ENCODE data around the gene GPS2.
A peak's percentile ranks its signal among the peaks of the same experiment; 100 is the strongest.

The GPS2 gene

DNA sequence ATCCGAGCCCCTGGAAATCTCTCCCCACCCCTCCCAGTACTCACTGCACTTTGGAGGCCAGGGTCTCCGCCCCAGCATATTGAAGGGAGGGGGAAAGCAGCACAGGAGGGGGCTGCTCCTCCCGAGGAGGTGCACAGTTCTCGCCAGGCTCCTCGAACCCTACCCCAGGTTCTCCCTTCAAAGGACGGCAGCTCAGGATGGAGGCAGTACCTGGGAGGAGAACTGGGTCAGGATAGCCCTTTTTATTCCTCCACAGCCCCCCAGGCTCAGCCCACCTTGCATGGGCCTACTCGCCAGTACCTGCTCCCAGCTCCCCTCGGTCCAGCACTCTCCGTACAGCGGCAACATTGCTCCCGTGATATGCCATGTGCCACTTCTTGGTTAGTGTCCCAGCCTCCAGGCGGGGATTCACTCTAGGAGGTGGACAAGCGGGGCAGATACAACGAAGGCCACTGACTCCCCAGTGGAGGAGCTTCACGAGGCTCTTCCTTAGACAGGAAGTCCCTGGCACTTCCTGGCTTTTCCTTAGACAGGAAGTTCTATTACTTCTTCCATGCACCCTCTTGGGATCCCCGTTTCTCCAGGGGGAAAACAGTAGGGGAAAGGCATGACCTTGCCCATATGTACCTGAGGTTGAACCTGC is 2.1 kb upstream of the GPS2 start:
- DNase-seq (ENCODE audit: low read depth in 3 of 3), result no peak

- no peak for DNase-seq (ENCODE audit: low read depth in 3 of 3)
Observed at GRCh38 chr17:7315570-7316235, 543 bp upstream of the GPS2 start.

DNA sequence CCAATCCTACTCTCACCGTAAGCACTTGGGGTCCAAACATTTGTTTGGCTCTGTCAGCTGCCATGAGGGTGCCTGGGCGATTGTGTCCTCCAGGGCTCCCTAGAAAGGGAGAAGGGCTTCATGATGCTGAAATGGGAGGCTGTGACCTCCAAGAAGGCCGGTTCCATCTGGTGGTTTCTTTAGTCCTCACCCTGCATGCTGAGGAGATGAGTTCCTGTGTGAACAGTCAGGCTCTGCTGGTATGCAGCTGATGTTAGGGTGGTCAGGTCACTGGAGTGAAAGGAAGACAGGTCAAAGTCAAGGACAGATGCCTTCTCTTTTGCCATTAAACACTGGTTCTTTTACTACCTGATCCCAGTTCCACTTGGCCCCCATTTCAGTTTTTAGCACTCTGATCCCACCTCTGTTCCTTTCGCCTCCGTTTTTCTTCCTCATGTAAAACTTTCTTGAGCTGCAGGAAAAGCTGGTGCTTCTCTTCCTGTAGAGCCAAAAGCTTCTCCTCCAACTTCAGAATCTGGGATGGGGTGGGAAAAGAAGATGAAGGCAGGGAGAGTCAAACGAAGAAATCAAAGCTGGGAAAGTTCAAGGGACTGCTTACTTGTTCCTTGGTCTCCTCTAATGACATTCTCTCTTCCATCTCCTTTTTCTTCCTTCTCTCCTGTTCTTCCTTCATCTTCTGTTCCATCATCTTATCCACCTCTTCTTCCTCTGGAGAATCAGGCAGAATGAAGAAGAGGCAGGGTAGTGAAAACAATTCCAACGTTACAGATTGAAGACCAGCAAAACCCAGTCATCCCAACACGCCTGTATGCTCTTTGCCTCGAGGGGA is 1.1 kb downstream of the GPS2 start:
- no peak for DNase-seq (ENCODE audit: low read depth in 3 of 3)

DNA sequence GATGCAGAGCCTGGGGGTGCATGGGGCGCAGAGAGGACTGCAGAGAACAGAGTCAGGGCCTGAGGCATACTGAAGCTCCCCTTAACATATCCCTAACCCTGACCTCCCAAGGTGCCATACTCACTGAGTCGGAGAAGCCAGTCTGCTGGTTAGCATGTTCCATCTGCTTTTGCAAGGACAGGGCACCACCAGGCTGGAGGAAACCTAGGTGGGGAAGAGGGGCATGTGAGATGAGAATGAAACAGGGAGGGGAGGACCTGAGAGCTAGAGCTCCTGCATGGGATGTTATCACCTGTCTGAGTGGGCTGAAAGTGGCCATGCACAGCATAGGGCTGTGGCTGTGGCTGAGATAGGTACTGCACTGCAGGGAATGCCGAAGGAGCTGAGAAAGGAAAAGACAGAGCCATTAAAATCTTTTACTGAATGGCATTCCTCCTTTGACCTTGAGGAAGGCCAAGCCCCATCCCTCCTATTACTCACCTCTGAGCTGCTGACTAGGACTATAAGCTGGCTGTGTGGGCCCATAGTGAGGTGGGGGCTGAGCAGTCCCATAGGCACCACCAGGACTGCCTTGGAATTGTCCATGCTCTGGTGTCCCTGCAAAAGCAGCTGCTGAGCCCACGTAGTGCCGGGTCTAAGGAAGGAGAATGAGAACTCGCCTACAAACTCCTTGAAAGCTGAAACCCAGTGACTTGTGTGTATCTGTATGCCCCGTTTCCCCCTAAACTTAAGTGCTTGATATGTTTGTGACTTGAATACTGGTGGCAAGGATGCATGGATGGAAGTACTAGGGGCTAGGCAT is 1.9 kb downstream of the GPS2 start:
- DNase-seq (ENCODE audit: low read depth in 3 of 3), result no peak

GRCh38 chr17:7312432-7313087 is 2.6 kb downstream of the GPS2 start:
- DNase-seq (ENCODE audit: low read depth in 3 of 3), result no peak

GRCh38 chr17:7311110-7311705 is 4.0 kb downstream of the GPS2 start:
- no peak for DNase-seq (ENCODE audit: low read depth in 3 of 3)

GRCh38 chr17:7309628-7310027 is 5.5 kb downstream of the GPS2 start:
- DNase-seq (ENCODE audit: low read depth in 3 of 3), result no peak

GRCh38 chr17:7308625-7309433 is 6.3 kb downstream of the GPS2 start:
- peak; percentile 60 to 80 (median 75) for DNase-seq (ENCODE audit: low read depth in 3 of 3)

DNA sequence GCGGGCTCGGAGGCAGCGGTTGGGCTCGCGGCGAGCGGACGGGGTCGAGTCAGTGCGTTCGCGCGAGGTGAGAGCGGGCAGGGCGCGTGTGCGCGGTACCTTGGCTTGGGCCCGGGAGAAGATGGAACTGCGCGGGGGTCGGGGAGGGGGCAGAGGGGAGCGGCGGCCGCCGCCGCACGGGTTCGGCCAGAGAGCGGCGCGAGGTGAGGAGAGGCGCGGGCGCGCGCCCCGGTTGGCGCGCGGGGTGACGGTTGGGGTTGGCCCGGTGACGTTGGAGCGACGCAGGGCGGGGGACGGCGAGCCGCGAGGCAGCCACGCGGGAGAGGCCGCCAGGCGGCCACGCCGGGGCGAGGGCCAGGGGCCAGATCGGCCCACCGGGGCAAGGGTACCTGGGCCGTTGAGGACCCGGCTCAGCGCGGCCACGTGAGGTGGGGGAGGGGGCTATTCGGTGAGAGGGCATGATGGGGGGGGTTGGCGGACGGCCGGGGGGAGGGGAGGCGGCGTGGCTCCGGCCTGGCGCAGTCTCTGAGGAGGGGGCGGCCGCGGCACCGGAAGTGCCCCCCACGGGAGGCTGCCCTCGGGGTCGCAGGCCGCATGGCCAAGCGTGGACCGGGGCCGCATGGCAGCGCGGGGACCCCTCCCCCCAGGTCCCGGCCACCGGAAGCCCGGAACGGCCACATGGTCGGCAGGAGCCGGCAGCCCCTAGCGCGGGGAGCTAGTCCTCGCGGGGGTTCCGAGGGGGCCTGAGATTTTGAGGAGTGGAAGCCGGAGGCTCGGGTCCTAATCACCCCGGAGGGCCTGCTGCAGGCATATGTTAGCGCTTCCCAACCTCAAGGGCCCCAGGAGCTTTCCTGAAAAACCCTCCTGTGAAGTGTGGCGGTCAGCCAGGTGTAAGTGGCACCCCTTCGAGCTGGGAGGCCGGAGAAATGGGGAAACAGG is 7.2 kb downstream of the GPS2 start:
- no peak for DNase-seq (ENCODE audit: low read depth in 3 of 3)

DNA sequence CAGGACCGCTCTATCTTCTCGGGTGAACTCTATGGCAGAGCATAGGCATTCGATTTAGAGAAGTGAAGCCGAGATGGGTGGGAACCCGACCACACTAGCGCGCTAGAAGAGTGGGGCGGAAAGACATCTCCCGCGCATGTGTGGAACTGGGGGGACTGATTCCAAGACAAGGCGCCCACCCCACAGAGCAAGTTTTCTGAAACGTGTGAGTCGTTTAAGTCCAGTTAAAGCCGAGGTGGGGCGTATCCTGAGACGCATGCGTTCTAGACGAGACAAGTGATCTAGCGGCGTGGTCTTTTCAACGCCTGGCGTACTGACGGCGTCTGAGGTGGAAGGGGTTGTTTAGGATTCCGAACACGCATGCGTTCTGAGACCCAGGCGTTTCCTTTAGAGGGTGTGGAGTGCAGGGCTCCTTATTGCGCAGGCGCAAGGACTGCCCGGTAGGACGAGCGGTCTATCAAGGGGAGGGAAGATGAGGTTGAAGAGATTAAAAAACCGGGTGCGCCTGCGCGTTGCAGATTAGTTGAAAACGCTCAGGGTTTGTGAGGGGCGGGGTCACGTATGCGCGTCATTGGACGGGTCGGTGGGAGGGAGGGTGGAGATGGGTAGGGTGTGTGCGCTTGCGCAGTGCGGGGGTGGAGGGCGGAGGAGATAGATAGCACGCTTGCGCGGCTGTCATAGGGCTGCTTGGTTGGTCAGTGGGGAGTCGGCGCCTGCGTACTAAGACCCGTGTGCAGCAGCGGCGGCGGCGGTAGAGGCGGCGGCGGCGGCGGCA is 8.1 kb downstream of the GPS2 start, which contains the start of gene EIF5A:
Gene EIF5A (plus strand): TSS at position 718 of the 775 bp plus-strand sequence. CDS start 2,008 bp downstream, outside the sequence.
- peak; percentile 100 for DNase-seq (ENCODE audit: low read depth in 3 of 3)

DNA sequence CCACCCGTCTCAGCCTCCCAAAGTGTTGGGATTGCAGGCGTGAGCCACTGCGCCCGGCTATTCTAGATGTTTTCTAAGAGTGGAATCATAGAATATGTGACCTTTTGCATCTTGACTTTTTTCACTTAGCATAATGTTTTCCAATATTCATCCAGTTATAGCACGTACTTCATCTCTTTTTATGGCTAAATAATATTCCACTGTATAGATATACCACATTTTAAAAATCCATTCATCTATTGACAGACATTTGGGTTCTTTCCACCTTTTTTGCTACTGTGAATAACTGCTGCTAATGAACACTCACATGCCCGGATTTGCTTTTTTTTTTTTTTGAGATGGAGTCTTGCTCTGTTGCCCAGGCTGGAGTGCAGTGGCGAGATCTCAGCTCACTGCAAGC is 11.0 kb downstream of the GPS2 start:
- DNase-seq (ENCODE audit: low read depth in 3 of 3), result no peak

DNA sequence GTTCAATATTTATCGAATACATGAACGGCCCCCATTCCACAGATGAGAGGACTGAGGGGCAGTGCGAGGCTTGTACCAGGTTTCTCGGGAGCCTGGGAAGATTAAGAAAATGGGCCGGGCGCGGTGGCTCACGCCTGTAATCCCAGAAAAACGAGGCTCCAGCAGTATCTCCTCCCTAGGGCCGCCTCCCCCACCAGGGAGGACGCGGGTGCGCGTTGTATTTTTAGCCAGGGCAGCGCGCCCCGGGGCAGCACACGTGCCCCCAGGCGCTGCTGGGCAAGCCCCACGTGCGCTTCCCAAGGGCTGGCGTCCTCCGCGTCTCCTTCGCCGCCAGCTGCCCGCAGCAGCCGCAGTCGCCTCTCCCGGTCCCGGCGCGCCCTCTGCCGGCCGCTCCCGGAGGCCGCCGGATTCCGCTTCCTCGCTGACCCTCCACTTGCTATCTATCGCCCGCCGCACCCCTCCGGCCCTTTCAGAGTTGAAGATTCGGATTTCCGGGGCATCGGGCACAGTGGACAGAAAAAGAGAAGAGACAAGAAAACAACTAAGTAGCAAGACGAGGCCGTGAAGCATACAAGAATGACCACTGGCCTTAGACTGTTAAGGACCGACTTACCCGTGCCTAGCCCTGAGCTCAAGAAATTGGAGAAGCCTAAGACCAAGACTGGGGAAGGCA is 18.8 kb downstream of the GPS2 start:
- DNase-seq (ENCODE audit: low read depth in 3 of 3), result peak in 1 of 3 donors; percentile 63

- DNase-seq (ENCODE audit: low read depth in 3 of 3), result no peak
Observed at GRCh38 chr17:7295230-7296180, 19.7 kb downstream of the GPS2 start.

- peak; percentile 54 to 76 (median 74) for DNase-seq (ENCODE audit: low read depth in 3 of 3)
Observed at GRCh38 chr17:7294614-7295153, 20.5 kb downstream of the GPS2 start, which contains the start of gene YBX2. TSS of gene YBX2 (minus strand) at chr17:7294639. CDS start at chr17:7294500, 139 bp downstream.

DNA sequence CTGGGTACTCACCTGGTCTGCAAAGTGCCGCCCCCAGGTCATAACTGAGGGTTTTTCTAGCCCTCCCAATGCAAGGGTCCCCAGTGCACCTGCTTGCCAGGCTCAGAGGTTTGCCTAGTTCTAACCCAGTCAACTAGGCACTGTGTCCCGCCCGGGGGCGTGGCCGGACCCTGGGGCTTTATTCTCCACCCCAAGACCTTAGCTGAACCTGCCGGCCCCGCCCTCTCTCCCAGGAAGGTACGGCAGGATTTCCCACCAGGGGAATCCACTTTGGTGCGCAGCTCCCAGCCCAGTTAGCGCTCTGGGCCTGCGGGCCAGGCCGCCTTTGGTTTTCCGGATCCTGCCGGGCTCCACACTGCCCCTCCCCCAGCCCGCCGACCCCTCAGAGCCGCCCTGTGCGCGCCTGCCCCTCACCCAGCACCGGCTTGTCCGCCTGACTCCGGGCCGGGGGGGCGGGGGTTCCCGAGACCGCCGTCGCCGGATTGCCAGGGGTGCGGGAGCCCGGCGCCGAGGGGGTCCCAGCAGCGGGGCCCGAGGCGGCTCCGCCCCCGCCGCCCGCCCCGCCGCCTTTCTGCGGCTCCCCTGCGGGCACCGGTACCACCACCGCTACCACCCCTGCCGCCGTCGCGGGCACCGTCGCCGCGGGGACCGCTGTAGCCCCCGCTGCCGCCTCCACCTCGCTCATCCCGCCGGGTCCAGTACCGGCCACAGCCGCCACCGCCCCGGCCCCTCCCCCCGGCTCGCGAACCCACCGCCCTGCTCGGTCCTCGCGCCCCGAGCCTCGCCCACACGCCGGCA is 21.1 kb downstream of the GPS2 start:
- DNase-seq (ENCODE audit: low read depth in 3 of 3), result no peak

Measured in stimulated activated CD4-positive, alpha-beta T cell treated with anti-CD3 and anti-CD28 coated beads, TNF-alpha, amount 100 ng/mL, for 48 hours (primary cell).